Sigmoid colon (tissue), 7 donors: Measurements from ENCODE around the gene SELPLG. TPM values are rescaled to one million over a fixed set of nuclear protein-coding genes. Genes with fewer than 3 reads are reported as not detected.

Source experiments
- DNase-seq: peaks from one replicate; pipeline ENCODE4 v3.0.0-alpha.2; 2019
- H3K27ac ChIP-seq, 4 donors: fragments of 200-600 bp; sonication (generic); one replicate each; pipeline ENCODE4 v1.5.1; 2016 to 2019; ENCODE audit warnings: mild to moderate bottlenecking in 1 of 4
- H3K27me3 ChIP-seq, 3 donors: fragments of 200-600 bp; sonication (generic); one replicate each; pipeline ENCODE4 v1.5.1; 2019; ENCODE audit warnings: mild to moderate bottlenecking in 1 of 3
- H3K36me3 ChIP-seq, 4 donors: fragments of 200-600 bp; sonication (generic); one replicate each; pipeline ENCODE4 v1.5.1; 2016 to 2019
- H3K4me1 ChIP-seq, 4 donors: fragments of 200-600 bp; sonication (generic); one replicate each; pipeline ENCODE4 v1.5.1; 2017 to 2019
- H3K4me3 ChIP-seq, 4 donors: fragments of 200-600 bp; sonication (generic); one replicate each; pipeline ENCODE4 v1.5.1; 2017 to 2019; ENCODE audit warnings: mild to moderate bottlenecking in 2 of 4, moderate library complexity in 1 of 4
- H3K9me3 ChIP-seq, 4 donors: fragments of 200-600 bp in 3 of 4; sonication (generic) in 3 of 4; one replicate each; pipeline versions ENCODE4 v1.5.1 to v1.6.1; 2013 to 2019
- CTCF ChIP-seq, 4 experiments: fragments of 450-650 bp in 3 of 4; fragments of 200-600 bp in 1 of 4; IDR thresholded peaks; one replicate each; pipeline ENCODE4 v1.5.1; 2016 to 2019; ENCODE audit warnings: antibody characterized with exemption in 4 of 4, mild to moderate bottlenecking in 3 of 4, moderate library complexity in 2 of 4
- EP300 ChIP-seq, 4 donors: sonication (generic); formaldehyde crosslinking; IDR thresholded peaks; one replicate each; pipeline ENCODE4 v1.6.1; 2017; ENCODE audit warnings: antibody characterized with exemption in 4 of 4
- POLR2A ChIP-seq, 2 donors: fragments of 450-650 bp; IDR thresholded peaks; one replicate each; pipeline ENCODE4 v1.6.1; 2016; ENCODE audit warnings: antibody characterized with exemption in 2 of 2, mild to moderate bottlenecking in 2 of 2, moderate library complexity in 2 of 2
- POLR2AphosphoS5 ChIP-seq, 4 donors: sonication (generic); formaldehyde crosslinking; IDR thresholded peaks; one replicate each; pipeline ENCODE4 v1.6.1; 2017; ENCODE audit warnings: antibody characterized with exemption in 4 of 4
- WGBS, 2 donors: extraction: QIAGEN DNeasy Blood & Tissue Kit; methylation state at CpG; one replicate each; pipeline ENCODE4 v1.1.7; 2013; 5-methylcytosine and 5-hydroxymethylcytosine counted together
- intact Hi-C: fragments of 100-400 bp; cut with DNase I; formaldehyde crosslinking; loops from one replicate; pipeline ENCODE4 v1.15.1; 2023
- polyA plus RNA-seq, 3 donors: library from polyadenylated mRNA; stranded (reverse); fragments of 200-250 nt; gene quantifications; one replicate each; pipeline ENCODE4 v1.2.3, GENCODE V29; 2013
- total RNA-seq, 4 donors: library from RNA; depleted of rRNA; stranded (reverse); fragments of >200 nt; gene quantifications; one replicate each; pipeline ENCODE4 v1.1.0, GENCODE V29; 2016
- donor health status: healthy with polysubstance abuse.
- donor health status: Bipolar disorder and iron deficiency.
- donor health status: healthy.

SELPLG gene
- total and polyA plus RNA-seq, 7 donors = 1.8 to 26.1 (median 6.7) TPM

DNA sequence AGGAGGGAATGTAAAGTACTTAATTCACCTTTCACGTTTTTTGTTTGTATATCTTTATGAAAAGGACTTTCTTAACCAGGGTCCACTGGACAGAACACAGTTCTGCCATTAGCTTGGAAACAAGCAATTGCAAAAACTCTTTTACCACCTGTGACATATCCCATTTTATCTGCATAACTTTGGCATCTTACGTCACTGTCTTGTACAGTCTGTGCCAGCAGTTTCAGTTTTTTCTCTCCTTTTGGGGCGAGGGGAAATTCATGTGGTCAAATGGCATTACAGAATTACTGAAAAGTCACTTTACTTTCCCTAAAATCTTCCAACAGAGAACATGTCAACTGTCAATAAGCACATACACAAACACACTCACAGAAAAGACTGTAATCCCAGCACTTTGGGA is 43.7 kb upstream of the SELPLG start:
- no peak for DNase-seq
- Histone ChIP-seq H3K4me1 (peaks cover 0 to 84% (median 56%) of the 10 kb centered on the region in 4 donors), H3K36me3 (peaks cover 0 to 19% (median 2%) of the 10 kb centered on the region in 4 donors), H3K27ac (peak overlapping the region; percentile 61 to 100 (median 84)), H3K9me3 (no peaks in the 10 kb centered on the region), H3K27me3 (no peaks in the 10 kb centered on the region), H3K4me3 (no peak overlapping the region)
- WGBS, 2 donors = 91 to 92% methylated on average over 3 of the region's 3 CpGs
- intact Hi-C loops = no loop called here
- no peak for TF ChIP-seq POLR2AphosphoS5 (IDR thresholded peaks at IDR 0.05)

DNA sequence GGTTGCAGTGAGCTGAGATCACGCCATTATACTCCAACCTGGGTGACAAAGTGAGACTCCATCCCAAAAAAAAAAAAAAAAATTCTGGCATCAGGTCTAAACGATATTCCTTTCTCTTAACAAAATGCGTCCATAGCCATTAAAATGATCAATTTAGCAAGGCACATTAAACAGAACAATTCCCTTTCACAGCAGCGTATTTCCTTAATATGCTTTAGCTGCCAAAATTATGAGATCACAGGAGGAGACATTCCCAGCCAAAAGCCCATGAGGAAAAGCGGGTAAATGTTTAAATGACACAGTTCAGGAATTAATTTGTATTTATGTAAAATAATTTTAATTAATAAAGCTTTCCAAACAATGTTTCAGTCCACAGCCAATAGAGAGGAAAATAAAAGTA is 43.0 kb upstream of the SELPLG start:
- no peak for TF ChIP-seq POLR2AphosphoS5 (IDR thresholded peaks at IDR 0.05)
- no peak for DNase-seq
- H3K9me3 ChIP-seq = no peaks in the 10 kb centered on the region
- intact Hi-C loops = no loop called here
- whole genome bisulfite sequencing, 2 donors = 88 to 94% methylated on average over 5 of the region's 5 CpGs
- H3K4me3 ChIP-seq = no peak overlapping the region
- no peaks in the 10 kb centered on the region for H3K27me3 ChIP-seq
- H3K36me3 ChIP-seq = peaks cover 0 to 19% (median 2%) of the 10 kb centered on the region in 4 donors
- H3K27ac ChIP-seq = peak overlapping the region; percentile 61 to 100 (median 84)
- peaks cover 0 to 84% (median 51%) of the 10 kb centered on the region in 4 donors for H3K4me1 ChIP-seq

- TF ChIP-seq CTCF (IDR thresholded peaks at IDR 0.05) (no peak), POLR2AphosphoS5 (IDR thresholded peaks at IDR 0.05) (no peak), EP300 (IDR thresholded peaks at IDR 0.05) (no peak), POLR2A (IDR thresholded peaks at IDR 0.05) (no peak)
- no peaks in the 10 kb centered on the region for H3K27me3 ChIP-seq
- 95 to 96% methylated on average over 4 of the region's 4 CpGs for WGBS, 2 donors
- peaks cover 0 to 19% (median 2%) of the 10 kb centered on the region in 4 donors for H3K36me3 ChIP-seq
- intact Hi-C loops = no loop called here
- H3K4me3 ChIP-seq = no peak overlapping the region
- no peaks in the 10 kb centered on the region for H3K9me3 ChIP-seq
- H3K27ac ChIP-seq = peak overlapping the region; percentile 61 to 100 (median 84)
- peaks cover 0 to 78% (median 47%) of the 10 kb centered on the region in 4 donors for H3K4me1 ChIP-seq
- no peak for DNase-seq
Observed at GRCh38 chr12:108675792-108676191, 42.1 kb upstream of the SELPLG start.

- intact Hi-C loops = no loop called here
- peaks cover 0 to 76% (median 51%) of the 10 kb centered on the region in 4 donors for H3K4me1 ChIP-seq
- WGBS, 2 donors = 87 to 89% methylated on average over 3 of the region's 3 CpGs
Observed at GRCh38 chr12:108672054-108672453, 38.4 kb upstream of the SELPLG start.

GRCh38 chr12:108671110-108671509 is 37.4 kb upstream of the SELPLG start:
- WGBS, 2 donors = 91 to 93% methylated on average over 3 of the region's 3 CpGs
- H3K4me3 ChIP-seq = no peak overlapping the region
- peaks cover 0 to 6% (median 0%) of the 10 kb centered on the region in 4 donors for H3K36me3 ChIP-seq
- H3K27me3 ChIP-seq = no peaks in the 10 kb centered on the region
- H3K9me3 ChIP-seq = no peaks in the 10 kb centered on the region
- peak overlapping the region in 3 of 4 donors; percentile 83 to 99 (median 85) for H3K27ac ChIP-seq
- intact Hi-C loops = no loop called here
- peaks cover 0 to 76% (median 51%) of the 10 kb centered on the region in 4 donors for H3K4me1 ChIP-seq
- TF ChIP-seq EP300 (IDR thresholded peaks at IDR 0.05) (no peak), POLR2AphosphoS5 (IDR thresholded peaks at IDR 0.05) (no peak), POLR2A (IDR thresholded peaks at IDR 0.05) (no peak), CTCF (IDR thresholded peaks at IDR 0.05) (no peak)
- DNase-seq = no peak

More at GRCh38 chr12:108672054-108672453, 38.4 kb upstream of the SELPLG start:
- TF ChIP-seq EP300 (IDR thresholded peaks at IDR 0.05) (no peak), CTCF (IDR thresholded peaks at IDR 0.05) (no peak), POLR2AphosphoS5 (IDR thresholded peaks at IDR 0.05) (no peak), POLR2A (IDR thresholded peaks at IDR 0.05) (no peak)
- Histone ChIP-seq H3K9me3 (no peaks in the 10 kb centered on the region), H3K27me3 (no peaks in the 10 kb centered on the region), H3K36me3 (peaks cover 0 to 7% (median 0%) of the 10 kb centered on the region in 4 donors), H3K4me3 (no peak overlapping the region), H3K27ac (peak overlapping the region in 2 of 4 donors; percentile 85 to 99)
- no peak for DNase-seq
